Adipocyte (in vitro differentiated cells): Measurements from ENCODE around the gene HNRNPM.

Experiments used
- DNase-seq: peaks from one replicate; pipeline ENCODE4 v3.0.0-alpha.2; 2015; ENCODE audit warnings: low read depth
- H3K27me3 ChIP-seq: replicated peaks from 2 replicates; pipeline ENCODE4 v1.7.0; 2013; ENCODE audit warnings: mild to moderate bottlenecking, low read length, moderate library complexity; ENCODE audit not compliant: control insufficient read depth, insufficient read depth
- H3K36me3 ChIP-seq: 2 replicates; pipeline ENCODE4 v1.7.0; 2013; ENCODE audit warnings: low read length, mild to moderate bottlenecking, moderate library complexity; ENCODE audit not compliant: control insufficient read depth, insufficient read depth, severe bottlenecking
- H3K4me1 ChIP-seq: 2 replicates; pipeline ENCODE4 v1.7.0; 2013; ENCODE audit warnings: mild to moderate bottlenecking, low read length, moderate library complexity; ENCODE audit not compliant: control insufficient read depth, insufficient read depth
- H3K4me3 ChIP-seq: 2 replicates; pipeline ENCODE4 v1.7.0; 2013; ENCODE audit warnings: mild to moderate bottlenecking, low read length, moderate library complexity
- H3K9ac ChIP-seq: 2 replicates; pipeline ENCODE4 v1.7.0; 2013; ENCODE audit warnings: mild to moderate bottlenecking, low read length, moderate library complexity
- H3K9me3 ChIP-seq: 2 replicates; pipeline ENCODE4 v1.7.0; 2013; ENCODE audit warnings: mild to moderate bottlenecking, low read length, moderate library complexity; ENCODE audit not compliant: control insufficient read depth

The HNRNPM gene

DNA sequence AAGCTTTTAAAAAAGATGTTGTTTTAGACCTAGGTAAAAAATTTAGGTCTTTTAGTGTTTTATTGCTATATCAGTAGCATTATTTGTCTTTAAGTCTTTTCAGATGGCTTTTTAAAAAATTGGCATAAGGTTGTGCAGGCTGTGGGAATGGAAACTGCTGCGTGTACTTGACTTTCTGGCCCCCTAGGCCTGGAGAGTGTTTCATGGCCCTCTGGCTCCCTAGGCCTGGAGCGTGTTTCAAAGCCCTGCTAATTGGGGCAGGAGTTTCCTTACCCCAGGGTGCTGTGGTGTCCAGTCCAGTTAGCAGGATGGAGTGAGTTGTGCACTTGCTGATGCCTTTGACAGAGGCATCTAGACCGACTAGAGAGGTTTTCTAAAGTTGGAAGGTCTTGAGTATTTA is 33.8 kb downstream of the HNRNPM start:
- Histone ChIP-seq H3K36me3 (peaks cover 75% of the 10 kb centered on the region), H3K27me3 (no peaks in the 10 kb centered on the region), H3K4me1 (peaks cover 5% of the 10 kb centered on the region), H3K9me3 (no peaks in the 10 kb centered on the region), H3K9ac (no peak overlapping the region), H3K4me3 (no peak overlapping the region)
- no peak for DNase-seq

DNA sequence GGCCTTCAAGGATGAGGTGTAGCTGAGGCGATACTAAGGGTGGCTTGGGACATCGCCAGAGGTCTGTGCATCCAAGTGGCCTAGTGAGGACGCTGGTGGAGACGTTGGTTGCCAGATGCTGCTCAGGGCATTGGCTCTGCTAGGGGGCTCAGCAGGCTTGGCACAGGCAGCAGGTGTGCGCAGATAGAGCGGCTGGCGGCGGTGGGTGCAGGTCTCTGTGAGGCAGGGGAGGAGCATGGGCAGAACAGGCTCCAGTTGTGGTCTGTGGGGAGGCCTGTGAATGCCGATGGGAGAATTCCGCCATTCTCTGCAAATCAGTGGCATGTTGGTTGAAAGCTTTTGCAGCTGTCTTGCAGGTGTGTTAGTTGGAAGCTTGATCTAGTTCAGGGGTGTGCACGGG is 36.4 kb downstream of the HNRNPM start:
- Histone ChIP-seq H3K4me3 (no peak overlapping the region), H3K27me3 (no peaks in the 10 kb centered on the region), H3K36me3 (peaks cover 71% of the 10 kb centered on the region), H3K9me3 (no peaks in the 10 kb centered on the region), H3K9ac (no peak overlapping the region), H3K4me1 (peaks cover 8% of the 10 kb centered on the region)
- DNase-seq: no peak

DNA sequence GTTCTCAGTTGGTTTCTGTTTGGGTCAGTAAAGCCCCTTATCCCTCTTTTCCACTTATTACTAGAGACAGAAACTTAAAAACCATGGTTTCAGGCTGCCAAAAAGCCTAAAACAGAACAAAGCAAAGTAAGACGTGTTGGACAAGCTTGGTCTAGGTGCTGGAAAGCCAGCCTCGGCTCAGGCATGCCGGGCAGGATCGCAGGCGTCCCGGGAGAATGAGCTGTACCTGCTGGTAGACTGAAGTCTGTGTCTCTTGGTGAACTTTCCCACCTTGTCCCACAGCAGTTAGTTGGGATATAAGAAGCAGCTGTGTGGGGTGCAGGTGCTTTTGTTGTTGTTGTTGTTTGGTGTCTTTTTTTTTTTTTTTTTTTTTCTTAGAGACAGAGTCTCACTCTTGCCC is 36.8 kb downstream of the HNRNPM start:
- no peak for DNase-seq
- Histone ChIP-seq H3K4me1 (peaks cover 8% of the 10 kb centered on the region), H3K36me3 (peaks cover 71% of the 10 kb centered on the region), H3K27me3 (no peaks in the 10 kb centered on the region), H3K9ac (no peak overlapping the region), H3K9me3 (no peaks in the 10 kb centered on the region), H3K4me3 (no peak overlapping the region)

DNA sequence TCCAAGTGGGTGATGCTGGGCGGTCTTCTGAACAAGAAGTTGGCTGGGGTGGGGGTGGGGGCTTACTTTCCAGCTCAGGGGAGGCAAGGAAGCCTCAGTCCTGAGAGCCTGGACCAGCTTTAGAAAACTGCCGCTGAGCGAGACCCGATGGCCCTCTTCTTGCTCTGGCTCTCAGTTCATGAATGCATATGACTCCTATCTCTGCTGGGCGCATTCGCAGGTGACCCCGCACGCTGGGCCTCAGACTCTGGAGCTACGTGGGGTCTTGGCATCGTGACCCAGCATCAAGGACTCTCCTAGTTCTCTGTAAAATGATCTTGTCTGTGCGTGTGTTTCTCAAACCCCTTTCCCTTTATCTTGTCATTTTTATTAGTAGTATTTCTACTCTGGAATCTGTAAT is 37.9 kb downstream of the HNRNPM start:
- Histone ChIP-seq H3K36me3 (peaks cover 72% of the 10 kb centered on the region), H3K4me1 (peaks cover 8% of the 10 kb centered on the region), H3K9me3 (no peaks in the 10 kb centered on the region), H3K27me3 (no peaks in the 10 kb centered on the region), H3K4me3 (no peak overlapping the region), H3K9ac (no peak overlapping the region)
- DNase-seq: no peak

DNA sequence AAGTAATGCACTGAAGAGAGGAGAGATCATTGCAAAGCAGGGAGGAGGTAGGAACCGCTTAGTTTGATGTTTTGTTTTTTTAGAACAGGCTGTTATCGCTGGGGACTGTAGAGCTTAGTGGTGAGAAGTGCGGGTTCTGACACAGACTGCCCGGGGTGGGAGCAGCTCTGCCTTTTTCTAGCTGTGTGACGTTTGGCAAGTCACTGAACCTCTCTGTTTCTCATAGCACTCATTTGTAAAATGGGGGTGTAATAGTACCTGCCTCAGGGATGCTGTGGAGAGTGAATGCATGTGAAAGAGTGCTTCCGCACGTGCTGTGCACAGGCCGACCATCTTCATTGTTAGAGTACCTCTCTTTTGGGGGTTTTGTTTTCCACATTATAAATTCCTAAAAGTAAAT is 38.4 kb downstream of the HNRNPM start:
- no peak for DNase-seq
- H3K4me1 ChIP-seq: peaks cover 8% of the 10 kb centered on the region
- no peak overlapping the region for H3K9ac ChIP-seq
- H3K27me3 ChIP-seq: no peaks in the 10 kb centered on the region
- no peak overlapping the region for H3K4me3 ChIP-seq
- H3K9me3 ChIP-seq: no peaks in the 10 kb centered on the region
- peaks cover 72% of the 10 kb centered on the region for H3K36me3 ChIP-seq

DNA sequence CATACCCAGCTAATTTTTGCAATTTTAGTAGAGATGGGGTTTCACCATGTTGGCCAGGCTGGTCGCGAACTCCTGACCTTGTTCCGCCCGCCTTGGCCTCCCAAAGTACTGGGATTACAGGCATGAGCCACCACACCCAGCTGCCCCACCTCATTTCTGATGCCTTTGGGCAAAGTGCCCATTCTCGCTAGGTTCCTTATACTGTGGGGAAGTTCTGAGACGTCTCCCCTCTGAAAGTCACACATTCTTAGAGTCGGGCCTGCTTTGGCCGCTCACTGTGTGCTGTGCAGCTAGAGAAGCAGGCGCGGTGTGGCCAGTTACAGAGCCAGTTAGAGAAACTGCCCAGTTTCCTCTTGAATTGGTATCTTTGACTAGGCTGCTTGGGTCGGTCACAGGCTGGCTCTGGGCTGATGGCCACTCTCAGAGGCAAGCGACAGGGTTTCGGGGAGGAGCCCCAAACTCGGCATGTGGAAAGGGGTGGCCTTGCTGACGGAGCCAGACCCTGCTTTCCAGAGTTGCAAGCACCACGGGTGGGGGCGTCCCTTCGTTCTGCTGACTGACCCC is 39.6 kb downstream of the HNRNPM start:
- no peaks in the 10 kb centered on the region for H3K9me3 ChIP-seq
- no peaks in the 10 kb centered on the region for H3K27me3 ChIP-seq
- no peak for DNase-seq
- peaks cover 4% of the 10 kb centered on the region for H3K4me1 ChIP-seq
- H3K9ac ChIP-seq: no peak overlapping the region
- H3K36me3 ChIP-seq: peaks cover 78% of the 10 kb centered on the region
- H3K4me3 ChIP-seq: no peak overlapping the region

DNA sequence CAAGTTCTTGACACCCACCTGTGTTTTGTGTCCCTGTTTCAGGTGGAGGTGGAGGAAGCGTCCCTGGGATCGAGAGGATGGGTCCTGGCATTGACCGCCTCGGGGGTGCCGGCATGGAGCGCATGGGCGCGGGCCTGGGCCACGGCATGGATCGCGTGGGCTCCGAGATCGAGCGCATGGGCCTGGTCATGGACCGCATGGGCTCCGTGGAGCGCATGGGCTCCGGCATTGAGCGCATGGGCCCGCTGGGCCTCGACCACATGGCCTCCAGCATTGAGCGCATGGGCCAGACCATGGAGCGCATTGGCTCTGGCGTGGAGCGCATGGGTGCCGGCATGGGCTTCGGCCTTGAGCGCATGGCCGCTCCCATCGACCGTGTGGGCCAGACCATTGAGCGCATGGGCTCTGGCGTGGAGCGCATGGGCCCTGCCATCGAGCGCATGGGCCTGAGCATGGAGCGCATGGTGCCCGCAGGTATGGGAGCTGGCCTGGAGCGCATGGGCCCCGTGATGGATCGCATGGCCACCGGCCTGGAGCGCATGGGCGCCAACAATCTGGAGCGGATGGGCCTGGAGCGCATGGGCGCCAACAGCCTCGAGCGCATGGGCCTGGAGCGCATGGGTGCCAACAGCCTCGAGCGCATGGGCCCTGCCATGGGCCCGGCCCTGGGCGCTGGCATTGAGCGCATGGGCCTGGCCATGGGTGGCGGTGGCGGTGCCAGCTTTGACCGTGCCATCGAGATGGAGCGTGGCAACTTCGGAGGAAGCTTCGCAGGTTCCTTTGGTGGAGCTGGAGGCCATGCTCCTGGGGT is 41.0 kb downstream of the HNRNPM start:
- Histone ChIP-seq H3K9ac (no peak overlapping the region), H3K9me3 (no peaks in the 10 kb centered on the region), H3K36me3 (peaks cover 80% of the 10 kb centered on the region), H3K4me1 (peaks cover 4% of the 10 kb centered on the region), H3K27me3 (no peaks in the 10 kb centered on the region), H3K4me3 (no peak overlapping the region)
- no peak for DNase-seq

DNA sequence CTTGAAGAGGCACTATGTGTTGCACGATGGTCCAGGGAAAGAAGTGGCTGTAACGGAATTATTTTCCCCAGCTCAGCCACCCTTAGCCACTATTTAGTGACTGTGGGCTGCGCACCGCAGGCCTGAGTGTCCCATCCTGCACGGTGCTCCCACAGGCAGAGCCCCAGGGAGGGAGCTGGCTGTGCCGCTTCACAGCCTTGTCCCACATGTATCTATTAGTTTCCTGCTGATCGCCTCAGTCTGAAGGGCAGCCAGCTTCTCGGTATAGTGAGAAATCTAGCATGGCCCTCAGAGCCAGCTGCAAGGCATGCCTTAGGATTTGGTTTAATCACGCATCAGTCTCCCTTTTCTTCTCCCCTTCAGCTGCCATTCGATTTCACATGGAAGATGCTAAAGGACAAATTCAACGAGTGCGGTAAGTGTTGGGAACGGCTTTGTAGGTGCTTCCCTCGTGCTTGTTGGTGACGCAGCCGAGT is 41.9 kb downstream of the HNRNPM start:
- Histone ChIP-seq H3K4me3 (no peak overlapping the region), H3K36me3 (peaks cover 70% of the 10 kb centered on the region), H3K4me1 (peaks cover 4% of the 10 kb centered on the region), H3K27me3 (no peaks in the 10 kb centered on the region), H3K9ac (no peak overlapping the region), H3K9me3 (no peaks in the 10 kb centered on the region)
- no peak for DNase-seq

DNA sequence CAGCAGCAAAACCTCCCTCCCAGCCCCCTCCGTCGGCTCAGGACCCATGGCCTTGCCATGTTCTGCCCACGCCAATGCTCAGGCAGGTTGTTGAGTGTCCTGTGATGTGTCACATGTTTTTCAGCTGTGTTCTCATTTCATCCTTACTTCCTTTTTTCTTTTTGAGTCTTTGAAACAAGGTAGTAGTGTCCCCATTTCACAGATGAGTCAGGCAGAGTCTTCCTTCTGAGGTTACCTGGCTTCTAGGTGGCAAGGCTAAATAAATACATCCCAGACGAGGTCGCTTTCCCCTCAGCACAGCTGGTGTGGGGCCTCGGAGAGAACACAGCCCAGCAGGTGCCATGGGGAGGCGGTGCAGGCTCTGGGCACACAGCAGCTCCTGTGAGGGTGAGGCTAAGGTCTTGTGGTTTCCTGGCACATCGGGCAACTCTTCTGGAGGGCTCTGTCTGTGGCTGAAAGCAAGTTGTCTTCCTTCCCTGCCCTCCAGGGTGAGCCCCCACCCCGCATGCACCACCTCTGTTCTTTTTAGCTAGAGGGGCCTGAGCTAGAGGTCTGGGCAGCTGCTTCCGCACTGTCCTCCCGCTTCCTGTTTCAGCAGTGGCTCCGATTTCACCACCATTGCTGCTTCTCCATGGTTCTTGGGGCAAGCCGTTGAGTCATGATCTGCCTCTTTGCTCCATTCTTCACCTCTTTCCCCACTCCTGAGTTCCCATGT is 42.5 kb downstream of the HNRNPM start:
- Histone ChIP-seq H3K4me1 (peaks cover 4% of the 10 kb centered on the region), H3K9me3 (no peaks in the 10 kb centered on the region), H3K27me3 (no peaks in the 10 kb centered on the region), H3K4me3 (no peak overlapping the region), H3K36me3 (peaks cover 67% of the 10 kb centered on the region), H3K9ac (no peak overlapping the region)
- no peak for DNase-seq

DNA sequence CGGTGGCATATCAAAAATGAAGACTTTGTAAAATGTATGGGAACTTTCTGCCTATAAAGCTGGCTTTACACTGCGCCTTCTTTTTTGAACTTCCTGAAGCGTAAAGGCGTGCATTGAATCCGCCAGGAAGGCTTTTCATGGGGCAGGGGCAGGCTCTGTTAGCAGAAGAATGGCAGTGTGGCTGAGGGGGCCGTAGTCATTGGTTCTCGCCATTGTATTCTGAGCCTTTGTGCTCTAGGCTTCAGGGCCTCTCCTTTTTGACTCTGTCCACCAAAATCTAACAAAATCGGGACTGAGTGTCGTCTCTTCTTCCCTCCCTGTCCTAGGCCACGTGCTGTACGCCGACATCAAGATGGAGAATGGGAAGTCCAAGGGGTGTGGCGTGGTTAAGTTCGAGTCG is 43.6 kb downstream of the HNRNPM start:
- H3K27me3 ChIP-seq: no peaks in the 10 kb centered on the region
- no peaks in the 10 kb centered on the region for H3K9me3 ChIP-seq
- no peak for DNase-seq
- H3K36me3 ChIP-seq: peaks cover 60% of the 10 kb centered on the region
- no peak overlapping the region for H3K9ac ChIP-seq
- peaks cover 4% of the 10 kb centered on the region for H3K4me1 ChIP-seq
- no peak overlapping the region for H3K4me3 ChIP-seq

DNA sequence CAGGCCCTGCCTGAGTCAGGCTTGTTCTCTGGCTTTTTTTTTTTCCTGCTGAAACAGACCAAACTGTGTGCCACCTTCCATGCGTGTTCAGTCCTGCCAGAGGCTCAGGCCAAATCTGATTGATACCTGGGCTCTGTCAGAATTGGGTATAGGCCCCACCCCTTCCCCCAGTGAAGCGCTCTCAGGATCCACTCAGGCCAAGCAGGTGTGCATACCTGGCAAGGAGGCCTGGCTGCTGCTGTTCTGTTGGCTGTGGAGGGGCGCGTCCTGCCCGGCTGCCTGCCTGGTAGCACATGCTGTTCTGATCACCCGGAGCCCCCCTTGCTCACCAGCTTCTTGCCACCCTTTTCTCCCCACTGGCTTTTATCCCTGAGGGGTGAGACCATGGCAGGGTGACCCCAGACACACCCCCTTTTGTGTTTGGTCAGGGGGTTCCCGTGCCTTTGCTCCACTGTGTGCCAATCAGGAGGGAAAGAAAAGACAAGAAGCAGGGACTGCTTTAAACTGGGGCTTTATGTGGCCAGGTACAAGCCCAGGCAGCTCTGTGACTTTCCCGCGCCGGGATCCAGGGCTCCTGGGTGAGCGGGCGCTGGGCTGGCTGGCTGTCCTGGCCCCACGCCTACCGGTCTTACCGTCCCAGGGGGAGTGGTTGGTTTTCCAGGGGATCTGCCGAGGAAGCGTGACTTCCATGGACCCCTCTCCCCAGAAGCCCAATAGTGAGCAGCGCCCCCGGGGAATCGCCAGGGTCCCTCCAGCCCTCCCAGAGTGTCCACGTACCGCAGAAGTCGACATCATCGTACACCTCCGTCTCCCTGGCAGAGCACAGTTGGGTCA is 45.0 kb downstream of the HNRNPM start:
- H3K4me3 ChIP-seq: no peak overlapping the region
- H3K36me3 ChIP-seq: peaks cover 52% of the 10 kb centered on the region
- H3K4me1 ChIP-seq: no peaks in the 10 kb centered on the region
- DNase-seq: no peak
- H3K9ac ChIP-seq: no peak overlapping the region
- H3K9me3 ChIP-seq: no peaks in the 10 kb centered on the region
- no peaks in the 10 kb centered on the region for H3K27me3 ChIP-seq
